ENCODE results near the gene OR10G7.

OR10G7 gene

DNA sequence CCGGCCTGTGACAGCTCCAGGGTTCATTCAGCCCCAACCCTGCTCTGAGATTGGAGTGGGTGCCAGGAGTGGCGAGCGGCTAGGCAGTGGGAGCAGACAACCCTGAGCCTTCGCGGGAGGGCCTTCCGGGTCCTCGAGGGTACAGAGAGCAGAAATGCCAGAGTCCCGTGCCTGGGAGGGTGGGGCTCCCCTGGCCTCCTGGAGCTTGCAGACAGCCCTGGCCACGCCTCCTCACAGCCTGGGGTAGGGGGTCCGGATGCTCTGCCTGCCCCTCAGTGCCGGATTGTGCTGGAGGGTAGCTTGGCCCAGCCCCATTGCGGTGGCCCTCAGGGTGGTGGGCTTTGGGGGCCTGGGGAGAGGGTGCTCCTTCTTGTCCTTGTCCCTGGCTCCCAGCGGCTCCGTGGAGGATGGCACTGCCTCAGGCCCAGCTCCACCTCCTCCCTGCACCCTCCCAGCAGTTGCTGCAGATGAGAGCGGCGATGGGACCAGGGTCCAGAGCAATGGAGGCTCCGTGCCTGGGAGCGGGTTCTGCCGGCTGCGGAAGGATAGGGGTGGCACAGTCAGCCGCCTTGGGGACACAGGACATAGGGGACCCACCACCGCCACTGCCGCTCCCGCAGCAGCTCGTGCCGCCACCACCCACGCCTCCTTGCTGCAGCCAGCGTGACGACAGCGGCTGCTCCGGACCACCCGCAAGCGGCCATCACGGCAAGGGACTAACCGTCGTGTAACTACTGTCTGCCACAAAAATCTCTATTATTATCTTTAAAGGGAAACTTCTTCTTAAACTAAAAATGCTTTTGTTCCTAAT lies 34.9 kb upstream of the OR10G7 start:
- TF ChIP-seq, protein P1, sequence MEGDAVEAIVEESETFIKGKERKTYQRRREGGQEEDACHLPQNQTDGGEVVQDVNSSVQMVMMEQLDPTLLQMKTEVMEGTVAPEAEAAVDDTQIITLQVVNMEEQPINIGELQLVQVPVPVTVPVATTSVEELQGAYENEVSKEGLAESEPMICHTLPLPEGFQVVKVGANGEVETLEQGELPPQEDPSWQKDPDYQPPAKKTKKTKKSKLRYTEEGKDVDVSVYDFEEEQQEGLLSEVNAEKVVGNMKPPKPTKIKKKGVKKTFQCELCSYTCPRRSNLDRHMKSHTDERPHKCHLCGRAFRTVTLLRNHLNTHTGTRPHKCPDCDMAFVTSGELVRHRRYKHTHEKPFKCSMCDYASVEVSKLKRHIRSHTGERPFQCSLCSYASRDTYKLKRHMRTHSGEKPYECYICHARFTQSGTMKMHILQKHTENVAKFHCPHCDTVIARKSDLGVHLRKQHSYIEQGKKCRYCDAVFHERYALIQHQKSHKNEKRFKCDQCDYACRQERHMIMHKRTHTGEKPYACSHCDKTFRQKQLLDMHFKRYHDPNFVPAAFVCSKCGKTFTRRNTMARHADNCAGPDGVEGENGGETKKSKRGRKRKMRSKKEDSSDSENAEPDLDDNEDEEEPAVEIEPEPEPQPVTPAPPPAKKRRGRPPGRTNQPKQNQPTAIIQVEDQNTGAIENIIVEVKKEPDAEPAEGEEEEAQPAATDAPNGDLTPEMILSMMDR (conservative IDR thresholded peaks at IDR 0.05; ENCODE audit: low read length): no peak
- no peak for TF ChIP-seq EZH2phosphoT487 (IDR thresholded peaks at IDR 0.05; ENCODE audit: borderline replicate concordance)
- no peaks in the 10 kb centered on the region for H3K27me3 ChIP-seq (ENCODE audit: insufficient read depth, low read length, poor library complexity, severe bottlenecking)
- H3K9ac ChIP-seq (ENCODE audit: low read depth, low read length, poor library complexity, severe bottlenecking): no peak overlapping the region
- H3K9me3 ChIP-seq (ENCODE audit: insufficient read depth, low read depth, low read length): no peaks in the 10 kb centered on the region
- H3K4me2 ChIP-seq (ENCODE audit: low read depth, low read length, poor library complexity, severe bottlenecking): no peak overlapping the region
- no peaks in the 10 kb centered on the region for H3K79me2 ChIP-seq (ENCODE audit: insufficient read depth, low read length)
- H3K9me2 ChIP-seq (replicated peaks; ENCODE audit: low read depth, low read length): no peaks in the 10 kb centered on the region
- no peak overlapping the region for H3K4me3 ChIP-seq (ENCODE audit: low read length, poor library complexity, severe bottlenecking)
- no peaks in the 10 kb centered on the region for H3K36me3 ChIP-seq (ENCODE audit: insufficient read depth, low read length)
- H3F3A ChIP-seq (ENCODE audit: low read depth): no peaks in the 10 kb centered on the region
- H2AFZ ChIP-seq (ENCODE audit: low read length): no peak overlapping the region
- H4K20me1 ChIP-seq (ENCODE audit: insufficient read depth, low read length, poor library complexity, severe bottlenecking): no peaks in the 10 kb centered on the region
- no peaks in the 10 kb centered on the region for H3K4me1 ChIP-seq (ENCODE audit: insufficient read depth, low read length, poor library complexity, severe bottlenecking)

DNA sequence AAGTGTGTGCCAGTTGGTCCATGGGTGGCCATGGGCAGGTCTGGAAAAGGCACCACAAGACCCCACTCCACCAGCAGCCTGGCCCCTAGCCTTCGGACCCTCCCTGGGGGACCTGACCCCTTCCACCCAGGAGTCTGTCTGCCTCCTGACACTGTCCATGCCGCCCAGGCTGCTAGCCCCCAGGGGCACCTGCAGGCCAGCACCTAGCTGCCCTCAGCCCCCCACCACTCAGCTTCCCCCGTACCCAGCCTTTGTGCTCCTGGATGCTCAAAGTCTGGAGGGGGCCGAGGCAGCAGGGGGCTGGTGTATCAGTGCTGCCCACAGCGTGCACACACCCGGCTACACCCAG lies 34.3 kb upstream of the OR10G7 start:
- no peaks in the 10 kb centered on the region for H4K20me1 ChIP-seq (ENCODE audit: insufficient read depth, low read length, poor library complexity, severe bottlenecking)
- no peak overlapping the region for H3K9ac ChIP-seq (ENCODE audit: low read depth, low read length, poor library complexity, severe bottlenecking)
- H3K79me2 ChIP-seq (ENCODE audit: insufficient read depth, low read length): no peaks in the 10 kb centered on the region
- no peaks in the 10 kb centered on the region for H3K9me3 ChIP-seq (ENCODE audit: insufficient read depth, low read depth, low read length)
- no peaks in the 10 kb centered on the region for H3K4me1 ChIP-seq (ENCODE audit: insufficient read depth, low read length, poor library complexity, severe bottlenecking)
- H3K27me3 ChIP-seq (ENCODE audit: insufficient read depth, low read length, poor library complexity, severe bottlenecking): no peaks in the 10 kb centered on the region
- H3F3A ChIP-seq (ENCODE audit: low read depth): no peaks in the 10 kb centered on the region
- H3K4me3 ChIP-seq (ENCODE audit: low read length, poor library complexity, severe bottlenecking): no peak overlapping the region
- H2AFZ ChIP-seq (ENCODE audit: low read length): no peak overlapping the region
- no peaks in the 10 kb centered on the region for H3K36me3 ChIP-seq (ENCODE audit: insufficient read depth, low read length)
- H3K4me2 ChIP-seq (ENCODE audit: low read depth, low read length, poor library complexity, severe bottlenecking): no peak overlapping the region
- TF ChIP-seq, protein P1 (conservative IDR thresholded peaks at IDR 0.05; ENCODE audit: low read length): no peak
- no peak for TF ChIP-seq EZH2phosphoT487 (IDR thresholded peaks at IDR 0.05; ENCODE audit: borderline replicate concordance)
- no peaks in the 10 kb centered on the region for H3K9me2 ChIP-seq (replicated peaks; ENCODE audit: low read depth, low read length)

DNA sequence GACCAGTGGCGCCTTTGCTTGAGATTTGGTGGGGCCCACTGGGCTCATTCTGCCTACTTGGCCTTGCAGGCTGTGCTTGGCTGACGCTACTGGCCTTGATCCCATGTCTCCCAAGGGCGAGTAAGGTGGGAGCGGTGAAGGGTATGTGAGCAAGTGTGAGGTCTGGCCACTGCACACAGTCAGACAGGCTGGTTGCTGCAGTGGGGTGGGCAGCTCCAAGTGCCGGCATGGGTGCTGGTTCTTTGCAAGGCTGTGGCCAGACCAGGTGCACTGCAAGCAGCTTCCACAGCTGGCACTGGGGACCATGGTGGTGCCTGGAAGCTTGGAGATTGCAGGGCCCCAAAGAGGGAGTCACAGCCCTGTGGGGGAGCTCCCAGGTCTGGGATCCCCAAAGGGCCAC lies 33.4 kb upstream of the OR10G7 start:
- no peaks in the 10 kb centered on the region for H3K79me2 ChIP-seq (ENCODE audit: insufficient read depth, low read length)
- TF ChIP-seq EZH2phosphoT487 (IDR thresholded peaks at IDR 0.05; ENCODE audit: borderline replicate concordance): no peak
- TF ChIP-seq, protein P1 (conservative IDR thresholded peaks at IDR 0.05; ENCODE audit: low read length): no peak
- H3K4me1 ChIP-seq (ENCODE audit: insufficient read depth, low read length, poor library complexity, severe bottlenecking): no peaks in the 10 kb centered on the region
- H3K36me3 ChIP-seq (ENCODE audit: insufficient read depth, low read length): no peaks in the 10 kb centered on the region
- H3K9me3 ChIP-seq (ENCODE audit: insufficient read depth, low read depth, low read length): no peaks in the 10 kb centered on the region
- H3F3A ChIP-seq (ENCODE audit: low read depth): no peaks in the 10 kb centered on the region
- no peaks in the 10 kb centered on the region for H3K9me2 ChIP-seq (replicated peaks; ENCODE audit: low read depth, low read length)
- H3K9ac ChIP-seq (ENCODE audit: low read depth, low read length, poor library complexity, severe bottlenecking): no peak overlapping the region
- no peak overlapping the region for H3K4me3 ChIP-seq (ENCODE audit: low read length, poor library complexity, severe bottlenecking)
- H3K27me3 ChIP-seq (ENCODE audit: insufficient read depth, low read length, poor library complexity, severe bottlenecking): no peaks in the 10 kb centered on the region
- no peak overlapping the region for H3K4me2 ChIP-seq (ENCODE audit: low read depth, low read length, poor library complexity, severe bottlenecking)
- no peaks in the 10 kb centered on the region for H4K20me1 ChIP-seq (ENCODE audit: insufficient read depth, low read length, poor library complexity, severe bottlenecking)
- H2AFZ ChIP-seq (ENCODE audit: low read length): no peak overlapping the region

Measured in Loucy (cell line).